Epithelial cell of alveolus of lung (primary cell): ENCODE results near the gene TDRD7. TPM values are rescaled to one million over a fixed set of nuclear protein-coding genes. Genes with fewer than 3 reads are reported as not detected.

Experiments used
- total RNA-seq: library from RNA; depleted of rRNA; stranded (reverse); fragments of >200 nt; gene quantifications from 2 replicates; pipeline ENCODE4 v1.2.1, GENCODE V29; 2015

TDRD7 gene
- 0.80 and 4.7 TPM in 2 replicates for total RNA-seq

DNA sequence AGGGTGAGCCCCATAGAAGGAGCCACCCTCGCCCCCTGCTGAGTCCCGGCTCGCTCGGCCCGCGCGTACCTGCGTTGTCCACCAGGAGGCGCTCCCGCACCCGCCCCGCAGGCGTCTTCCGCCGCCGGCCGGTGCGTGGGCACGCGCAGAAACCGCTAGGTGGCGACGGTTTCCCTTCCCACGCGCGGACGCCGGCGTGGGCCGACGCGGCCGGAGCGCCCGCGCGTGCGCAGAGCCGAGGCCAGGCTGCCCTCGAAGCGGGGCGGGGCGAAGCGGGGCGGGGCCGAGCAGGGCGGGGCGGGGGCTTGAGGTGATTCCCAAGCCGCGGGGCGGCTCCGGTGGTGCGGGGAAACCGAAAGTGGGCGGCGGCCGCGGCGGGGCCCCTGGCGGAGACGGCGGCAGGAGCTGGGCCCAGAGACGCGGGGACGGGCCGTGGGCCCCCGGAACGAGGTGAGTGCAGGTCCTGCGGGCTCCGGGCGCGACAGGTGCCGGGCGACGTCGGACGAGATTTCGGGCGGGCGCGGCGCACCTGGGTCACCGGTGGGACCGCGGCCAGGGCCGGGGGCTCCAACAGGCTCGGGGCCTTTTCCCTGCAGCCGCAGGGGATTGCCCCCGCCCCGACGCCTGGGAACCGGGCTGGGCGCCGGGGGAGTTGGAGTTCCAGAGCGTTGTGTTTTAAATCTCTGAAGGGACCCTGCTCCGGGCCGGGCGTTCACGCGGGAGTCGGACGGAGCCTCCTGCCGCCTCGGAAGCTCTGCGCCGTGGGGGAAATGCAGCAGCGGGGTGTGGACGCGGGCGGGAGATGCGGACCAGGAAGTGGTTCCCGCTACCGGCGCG is at the start of gene TDRD7:
Gene TDRD7, plus strand, starts transcription at position 308 of the 837 bp plus-strand sequence. CDS start 16,370 bp downstream, outside the sequence.

DNA sequence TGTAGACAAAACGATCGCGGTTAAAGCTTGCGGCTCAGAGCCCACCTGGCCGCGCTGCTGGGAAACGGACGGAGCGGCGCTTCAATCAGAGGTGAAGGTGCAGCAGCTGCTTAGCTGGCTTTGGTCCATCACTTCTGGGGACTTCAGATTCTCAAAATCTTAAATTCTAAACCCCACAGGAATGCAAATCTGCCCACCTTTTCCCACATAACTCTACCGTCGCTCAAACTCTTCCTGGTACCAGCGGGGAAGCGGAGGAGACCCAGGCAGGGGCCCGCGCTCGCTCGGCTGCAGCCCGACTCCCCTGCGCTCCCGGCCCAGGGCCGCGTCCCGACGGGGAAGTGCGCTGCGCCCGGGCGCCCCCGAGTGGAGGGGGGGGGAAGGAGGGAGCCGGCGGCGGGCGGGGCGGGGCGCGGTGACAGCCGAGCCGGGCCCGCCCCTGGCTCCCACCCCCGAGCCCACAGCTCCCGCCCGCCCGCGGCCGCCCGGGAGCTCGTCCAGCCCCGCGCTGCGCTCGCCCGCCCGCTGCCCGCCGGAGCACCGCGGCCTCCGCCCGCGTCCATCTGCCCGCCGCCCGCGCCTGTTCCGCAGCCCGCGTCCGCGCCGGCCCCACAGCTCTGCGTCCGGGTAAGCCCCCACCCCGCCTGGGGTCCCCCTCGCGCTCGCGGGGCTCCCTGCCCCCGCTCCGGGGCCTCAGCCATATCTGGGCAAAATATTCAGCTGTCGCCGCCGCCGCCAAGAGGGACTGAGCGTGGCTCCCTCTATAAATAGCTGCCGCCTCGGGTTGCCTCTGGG is 89.5 kb downstream of the TDRD7 start, which contains the start of gene TMOD1:
Gene TMOD1, plus strand, starts transcription at position 490 of the 795 bp plus-strand sequence. CDS start 22,523 bp downstream, outside the sequence.

Other genes starting within 250 kb of the TDRD7 start
- gene CCDC180, start 104.4 kb upstream of the TDRD7 start, total RNA-seq: 0.65 and 0.96 TPM in 2 replicates
- 0.26 and 1.5 TPM in 2 replicates for gene TMOD1, start 89.6 kb downstream of the TDRD7 start, total RNA-seq
- 8.0 and 10.2 TPM in 2 replicates for gene TSTD2, start 221.3 kb downstream of the TDRD7 start, total RNA-seq
- 20.8 and 26.8 TPM in 2 replicates for gene NCBP1, start 221.7 kb downstream of the TDRD7 start, total RNA-seq